Upper lobe of left lung (tissue), 4 donors: Measurements from ENCODE around the gene DHCR24.

Experiments used
- EP300 ChIP-seq, 4 donors: sonication (generic); formaldehyde crosslinking; IDR thresholded peaks; one replicate each; pipeline ENCODE4 v1.5.1; 2017; ENCODE audit warnings: antibody characterized with exemption in 4 of 4, control low read depth in 2 of 4
- POLR2A ChIP-seq, 4 donors: fragments of 450-650 bp; IDR thresholded peaks; one replicate each; pipeline ENCODE4 v1.5.1; 2016 to 2017; ENCODE audit warnings: antibody characterized with exemption in 4 of 4, mild to moderate bottlenecking in 2 of 4
- POLR2AphosphoS5 ChIP-seq, 2 donors: sonication (generic); formaldehyde crosslinking; IDR thresholded peaks; one replicate each; pipeline ENCODE4 v1.5.1; 2017; ENCODE audit warnings: antibody characterized with exemption in 2 of 2
- TF ChIP-seq, protein P1 (sequence below), 6 experiments: fragments of 450-650 bp in 4 of 6; fragments of 200-600 bp in 2 of 6; sonication (generic) in 2 of 6; IDR thresholded peaks; one replicate each; pipeline ENCODE4 v1.5.1; 2016 to 2019; ENCODE audit warnings: antibody characterized with exemption in 6 of 6

DNA sequence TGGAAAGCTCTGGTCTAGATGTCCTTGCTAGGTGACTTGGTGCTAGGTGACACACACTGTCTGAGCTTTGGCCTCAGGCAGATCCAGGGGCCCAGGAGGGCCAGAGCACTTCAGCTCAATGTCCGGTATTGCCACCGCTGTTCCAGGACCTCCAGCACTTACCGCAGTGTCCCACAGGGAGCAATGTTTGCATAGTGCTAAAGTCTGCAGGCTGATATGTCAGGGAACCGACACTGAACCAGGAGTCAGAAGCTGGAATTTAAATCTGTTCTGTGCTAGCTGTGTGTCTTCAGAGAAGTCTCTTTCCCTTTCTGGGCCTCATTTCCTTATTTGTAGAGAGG lies 19.3 kb downstream of the DHCR24 start:
- TF ChIP-seq EP300 (IDR thresholded peaks at IDR 0.05) (no peak), POLR2A (IDR thresholded peaks at IDR 0.05) (no peak), POLR2AphosphoS5 (IDR thresholded peaks at IDR 0.05) (no peak)
- TF ChIP-seq, protein P1, sequence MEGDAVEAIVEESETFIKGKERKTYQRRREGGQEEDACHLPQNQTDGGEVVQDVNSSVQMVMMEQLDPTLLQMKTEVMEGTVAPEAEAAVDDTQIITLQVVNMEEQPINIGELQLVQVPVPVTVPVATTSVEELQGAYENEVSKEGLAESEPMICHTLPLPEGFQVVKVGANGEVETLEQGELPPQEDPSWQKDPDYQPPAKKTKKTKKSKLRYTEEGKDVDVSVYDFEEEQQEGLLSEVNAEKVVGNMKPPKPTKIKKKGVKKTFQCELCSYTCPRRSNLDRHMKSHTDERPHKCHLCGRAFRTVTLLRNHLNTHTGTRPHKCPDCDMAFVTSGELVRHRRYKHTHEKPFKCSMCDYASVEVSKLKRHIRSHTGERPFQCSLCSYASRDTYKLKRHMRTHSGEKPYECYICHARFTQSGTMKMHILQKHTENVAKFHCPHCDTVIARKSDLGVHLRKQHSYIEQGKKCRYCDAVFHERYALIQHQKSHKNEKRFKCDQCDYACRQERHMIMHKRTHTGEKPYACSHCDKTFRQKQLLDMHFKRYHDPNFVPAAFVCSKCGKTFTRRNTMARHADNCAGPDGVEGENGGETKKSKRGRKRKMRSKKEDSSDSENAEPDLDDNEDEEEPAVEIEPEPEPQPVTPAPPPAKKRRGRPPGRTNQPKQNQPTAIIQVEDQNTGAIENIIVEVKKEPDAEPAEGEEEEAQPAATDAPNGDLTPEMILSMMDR (IDR thresholded peaks at IDR 0.05), result no peak
